Neutrophil (primary cell): ENCODE results near the gene RTEL1.

ENCODE experiments used
- H3K27ac ChIP-seq: fragments of 200-600 bp; sonication (generic); 2 replicates; pipeline ENCODE4 v1.5.1; 2016; ENCODE audit warnings: mild to moderate bottlenecking, moderate library complexity
- H3K27me3 ChIP-seq: fragments of 200-600 bp; sonication (generic); 2 replicates; pipeline ENCODE4 v1.6.0; 2016; ENCODE audit warnings: mild to moderate bottlenecking
- H3K36me3 ChIP-seq: fragments of 200-600 bp; sonication (generic); 2 replicates; pipeline ENCODE4 v1.5.1; 2017
- H3K4me1 ChIP-seq, 2 experiments: fragments of 200-600 bp in 1 of 2; sonication (generic) in 1 of 2; 1 replicate in 1 of 2; 2 replicates in 1 of 2; pipeline versions ENCODE4 v1.5.1 to v1.6.1; 2013 to 2016; ENCODE audit warnings: low read depth in 1 of 2, low read length in 1 of 2, mild to moderate bottlenecking in 1 of 2, moderate library complexity in 1 of 2; ENCODE audit not compliant: control insufficient read depth in 1 of 2, insufficient read depth in 1 of 2
- H3K4me3 ChIP-seq, 2 experiments: fragments of 200-600 bp in 1 of 2; sonication (generic) in 1 of 2; 1 replicate in 1 of 2; 2 replicates in 1 of 2; pipeline ENCODE4 v1.5.1; 2013 to 2016; ENCODE audit warnings: low read depth in 1 of 2, low read length in 1 of 2, mild to moderate bottlenecking in 1 of 2, moderate library complexity in 1 of 2
- H3K9me3 ChIP-seq: fragments of 200-600 bp; sonication (generic); 2 replicates; pipeline ENCODE4 v1.5.1; 2016
- TF ChIP-seq, protein P1 (sequence below): fragments of 200-600 bp; sonication (generic); IDR thresholded peaks from 2 replicates; pipeline ENCODE4 v1.5.1; 2016; ENCODE audit warnings: antibody characterized with exemption

The RTEL1 gene

DNA sequence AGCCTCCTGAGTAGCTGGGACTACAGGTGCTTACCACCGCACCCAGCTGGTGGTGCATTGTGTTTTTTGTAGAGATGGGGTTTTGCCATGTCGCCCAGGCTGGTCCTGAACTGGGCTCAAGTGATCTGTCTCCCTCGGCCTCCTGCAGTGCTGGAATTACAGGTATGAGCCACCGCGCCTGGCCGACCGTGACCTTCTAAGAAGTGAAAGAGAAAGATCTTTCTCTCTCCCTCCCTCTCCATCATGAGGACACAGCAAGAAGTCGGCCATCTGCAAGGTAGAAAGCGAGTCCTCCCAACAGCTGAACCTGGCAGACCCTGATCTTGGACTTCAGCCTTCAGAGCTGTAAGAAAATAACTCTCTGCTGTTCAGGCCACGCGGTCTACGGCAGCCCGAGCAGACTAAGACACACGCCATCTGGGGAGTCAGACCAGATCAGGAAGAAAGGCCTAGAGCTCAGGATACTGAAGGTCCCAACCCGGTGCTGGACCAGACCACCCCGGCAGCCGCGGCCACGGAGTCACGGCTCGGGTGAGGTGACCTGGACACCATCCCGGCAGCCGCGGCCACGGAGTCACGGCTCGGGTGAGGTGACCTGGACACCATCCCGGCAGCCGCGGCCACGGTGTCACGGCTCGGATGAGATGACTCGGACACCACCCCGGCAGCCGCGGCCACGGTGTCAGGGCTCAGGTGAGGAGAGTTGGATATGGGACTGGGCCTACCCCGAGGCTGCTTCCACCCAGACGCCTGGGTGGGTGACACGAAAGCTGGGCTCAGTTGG, 40.8 kb upstream of the RTEL1 start:
- no peaks in the 10 kb centered on the region for H3K27me3 ChIP-seq
- no peak overlapping the region for H3K4me3 ChIP-seq
- no peaks in the 10 kb centered on the region for H3K9me3 ChIP-seq
- H3K4me1 ChIP-seq = peaks cover 17% of the 10 kb centered on the region in 2 experiments
- H3K36me3 ChIP-seq = peaks cover 43% of the 10 kb centered on the region
- TF ChIP-seq, protein P1, sequence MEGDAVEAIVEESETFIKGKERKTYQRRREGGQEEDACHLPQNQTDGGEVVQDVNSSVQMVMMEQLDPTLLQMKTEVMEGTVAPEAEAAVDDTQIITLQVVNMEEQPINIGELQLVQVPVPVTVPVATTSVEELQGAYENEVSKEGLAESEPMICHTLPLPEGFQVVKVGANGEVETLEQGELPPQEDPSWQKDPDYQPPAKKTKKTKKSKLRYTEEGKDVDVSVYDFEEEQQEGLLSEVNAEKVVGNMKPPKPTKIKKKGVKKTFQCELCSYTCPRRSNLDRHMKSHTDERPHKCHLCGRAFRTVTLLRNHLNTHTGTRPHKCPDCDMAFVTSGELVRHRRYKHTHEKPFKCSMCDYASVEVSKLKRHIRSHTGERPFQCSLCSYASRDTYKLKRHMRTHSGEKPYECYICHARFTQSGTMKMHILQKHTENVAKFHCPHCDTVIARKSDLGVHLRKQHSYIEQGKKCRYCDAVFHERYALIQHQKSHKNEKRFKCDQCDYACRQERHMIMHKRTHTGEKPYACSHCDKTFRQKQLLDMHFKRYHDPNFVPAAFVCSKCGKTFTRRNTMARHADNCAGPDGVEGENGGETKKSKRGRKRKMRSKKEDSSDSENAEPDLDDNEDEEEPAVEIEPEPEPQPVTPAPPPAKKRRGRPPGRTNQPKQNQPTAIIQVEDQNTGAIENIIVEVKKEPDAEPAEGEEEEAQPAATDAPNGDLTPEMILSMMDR = no peak
- H3K27ac ChIP-seq = no peak overlapping the region

DNA sequence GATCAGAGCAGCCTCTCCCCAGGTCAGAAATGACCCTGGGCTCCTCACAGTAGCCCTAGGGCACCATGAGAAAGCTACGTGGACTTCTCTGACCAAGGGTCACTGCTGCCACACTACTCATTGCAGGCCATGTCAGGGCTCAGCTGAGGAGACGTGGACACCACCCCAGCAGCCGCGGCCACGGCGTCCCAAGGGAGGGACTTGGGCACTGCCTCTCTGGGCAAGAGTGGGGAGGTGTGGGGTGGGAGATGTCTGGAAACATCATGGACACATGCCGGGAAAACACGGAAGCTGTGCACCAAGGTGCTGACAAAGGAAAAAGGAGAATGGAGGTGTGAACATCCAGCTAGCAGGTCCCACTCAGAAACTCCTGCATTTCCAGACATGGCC, 40.2 kb upstream of the RTEL1 start:
- no peak overlapping the region for H3K4me3 ChIP-seq
- H3K27me3 ChIP-seq = no peaks in the 10 kb centered on the region
- H3K9me3 ChIP-seq = no peaks in the 10 kb centered on the region
- TF ChIP-seq, protein P1 = no peak
- H3K4me1 ChIP-seq = peaks cover 11% of the 10 kb centered on the region in 2 experiments
- H3K36me3 ChIP-seq = peaks cover 43% of the 10 kb centered on the region
- no peak overlapping the region for H3K27ac ChIP-seq

DNA sequence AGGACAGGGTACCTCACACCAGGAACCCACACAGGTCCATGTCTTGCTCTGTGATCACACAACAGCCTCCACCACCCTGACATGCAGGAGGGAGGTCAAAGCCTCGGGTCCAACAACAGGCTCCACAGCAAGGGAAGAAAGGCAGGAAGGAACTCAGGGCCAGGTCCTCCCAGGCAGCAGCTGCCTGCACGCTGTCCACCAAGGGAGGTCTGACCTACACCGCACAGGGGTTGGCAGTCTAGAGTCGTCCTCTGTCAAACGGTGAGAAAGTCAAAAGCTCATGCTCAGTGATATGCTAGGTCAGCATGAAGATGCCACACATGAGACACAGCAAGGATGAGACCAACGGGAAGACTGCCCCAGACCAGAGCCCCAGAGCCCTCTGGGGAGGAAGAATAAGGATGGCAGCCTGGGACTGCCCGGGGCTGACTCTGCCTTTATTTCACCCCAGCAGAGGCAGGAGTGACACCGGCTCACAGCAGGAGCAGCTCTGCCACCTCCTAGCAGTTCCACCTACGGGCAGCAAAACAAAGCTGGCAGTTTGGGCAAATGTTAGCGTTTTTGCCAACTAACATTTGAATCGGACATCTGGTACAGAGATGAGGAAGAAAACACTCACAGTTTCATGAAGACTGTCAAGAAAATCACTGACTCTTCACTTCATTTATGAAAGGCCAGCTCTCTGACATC, 39.7 kb upstream of the RTEL1 start:
- no peak overlapping the region for H3K27ac ChIP-seq
- H3K27me3 ChIP-seq = no peaks in the 10 kb centered on the region
- H3K4me1 ChIP-seq = peaks cover 5 to 6% of the 10 kb centered on the region in 2 experiments
- no peak overlapping the region for H3K4me3 ChIP-seq
- H3K9me3 ChIP-seq = no peaks in the 10 kb centered on the region
- TF ChIP-seq, protein P1 = no peak
- peaks cover 43% of the 10 kb centered on the region for H3K36me3 ChIP-seq

DNA sequence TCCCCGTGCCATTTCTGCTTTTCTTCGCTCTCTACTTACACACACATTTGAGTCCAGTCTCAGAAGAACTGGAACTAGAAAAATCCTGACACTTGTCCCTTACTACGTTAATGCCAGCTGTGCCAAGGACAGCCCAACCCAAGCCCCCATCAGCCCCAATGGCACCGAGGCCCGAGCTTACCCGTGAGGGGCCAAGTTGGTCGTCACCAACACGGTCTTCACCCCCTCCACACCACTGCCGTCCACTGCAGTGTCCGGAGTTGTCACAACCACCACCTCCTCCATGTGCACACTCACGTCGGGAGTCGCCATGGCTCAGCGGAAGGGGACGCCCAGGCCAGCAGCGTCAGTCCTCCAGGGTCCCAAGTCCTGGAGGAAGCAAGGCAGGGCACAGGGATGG, 39.0 kb upstream of the RTEL1 start:
- Histone ChIP-seq H3K27me3 (no peaks in the 10 kb centered on the region), H3K9me3 (no peaks in the 10 kb centered on the region), H3K4me3 (no peak overlapping the region), H3K36me3 (peaks cover 43% of the 10 kb centered on the region), H3K27ac (no peak overlapping the region), H3K4me1 (no peaks in the 10 kb centered on the region)
- TF ChIP-seq, protein P1 = no peak

DNA sequence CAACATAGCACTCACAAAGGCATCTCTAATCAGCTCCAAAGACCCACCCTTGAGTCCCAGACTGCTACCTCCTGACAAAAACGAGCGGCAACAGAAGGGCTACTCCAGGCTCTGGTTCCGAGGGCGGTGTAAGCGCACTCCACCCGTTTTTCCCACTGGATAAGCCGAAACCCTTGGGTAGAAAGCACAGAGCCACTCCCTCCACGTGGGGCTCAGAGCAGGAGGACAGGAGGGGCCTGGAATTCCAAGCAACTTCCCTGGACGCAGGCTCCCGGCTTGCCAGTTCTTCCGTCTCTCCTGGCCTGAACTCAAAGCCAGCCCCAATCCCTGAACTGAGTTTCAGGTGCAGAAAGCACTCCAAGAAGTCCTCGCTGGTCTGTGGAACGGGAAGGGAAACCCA, 38.6 kb upstream of the RTEL1 start:
- no peaks in the 10 kb centered on the region for H3K9me3 ChIP-seq
- no peaks in the 10 kb centered on the region for H3K4me1 ChIP-seq
- H3K27ac ChIP-seq = no peak overlapping the region
- no peaks in the 10 kb centered on the region for H3K27me3 ChIP-seq
- no peak overlapping the region for H3K4me3 ChIP-seq
- peaks cover 43% of the 10 kb centered on the region for H3K36me3 ChIP-seq
- TF ChIP-seq, protein P1 = no peak
